ENCODE measurements around the gene BIN1. TPM values are rescaled to one million over a fixed set of nuclear protein-coding genes. Genes with fewer than 3 reads are reported as not detected.
A peak's percentile ranks its signal among the peaks of the same experiment; 100 is the strongest.

Gene BIN1
- total RNA-seq, 1 donor from 2014 or later = 99.0 TPM

DNA sequence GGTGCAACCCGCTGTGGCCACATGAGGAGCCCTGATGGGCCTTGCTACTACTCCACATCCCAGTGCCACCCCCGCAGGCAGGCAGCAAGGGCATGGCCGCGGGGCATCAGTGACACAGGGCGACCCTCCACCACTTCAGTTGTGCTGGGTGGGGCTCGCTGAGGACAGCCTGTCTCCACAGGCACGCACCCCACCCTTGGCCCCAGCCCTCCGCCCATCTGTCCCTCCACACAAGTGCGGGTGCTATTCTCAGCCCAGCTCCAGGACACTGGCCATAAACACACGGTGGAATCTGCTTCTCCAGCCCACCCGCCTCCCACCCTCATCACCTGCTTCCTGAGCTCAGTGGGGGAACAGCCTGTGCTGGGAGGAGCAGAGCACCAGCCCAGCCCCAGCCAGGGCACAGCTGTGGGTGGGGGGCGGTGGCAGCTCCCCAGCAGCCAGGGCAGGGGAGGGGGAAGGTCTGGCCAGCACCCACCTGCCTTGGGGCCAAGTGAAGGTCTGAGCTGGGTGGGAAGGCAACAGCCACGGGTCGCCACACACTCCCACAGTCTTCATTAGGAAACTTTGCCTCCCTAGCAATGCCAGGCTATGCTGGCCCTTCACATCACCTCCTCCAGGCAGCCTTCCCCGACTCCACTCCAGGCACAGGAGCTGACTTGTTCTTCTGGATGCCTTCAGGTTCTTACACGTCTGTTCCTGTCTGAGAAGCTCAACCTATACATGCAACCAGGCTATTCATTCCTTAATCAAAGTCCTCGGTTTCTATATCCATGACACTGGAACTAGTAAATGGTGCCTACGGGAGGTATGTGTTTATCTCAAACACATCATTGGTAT is 16.5 kb downstream of the BIN1 start:
- H3K4me3 ChIP-seq (ENCODE audit: low read depth, low read length) = no peak overlapping the region
- TF ChIP-seq, protein P1, sequence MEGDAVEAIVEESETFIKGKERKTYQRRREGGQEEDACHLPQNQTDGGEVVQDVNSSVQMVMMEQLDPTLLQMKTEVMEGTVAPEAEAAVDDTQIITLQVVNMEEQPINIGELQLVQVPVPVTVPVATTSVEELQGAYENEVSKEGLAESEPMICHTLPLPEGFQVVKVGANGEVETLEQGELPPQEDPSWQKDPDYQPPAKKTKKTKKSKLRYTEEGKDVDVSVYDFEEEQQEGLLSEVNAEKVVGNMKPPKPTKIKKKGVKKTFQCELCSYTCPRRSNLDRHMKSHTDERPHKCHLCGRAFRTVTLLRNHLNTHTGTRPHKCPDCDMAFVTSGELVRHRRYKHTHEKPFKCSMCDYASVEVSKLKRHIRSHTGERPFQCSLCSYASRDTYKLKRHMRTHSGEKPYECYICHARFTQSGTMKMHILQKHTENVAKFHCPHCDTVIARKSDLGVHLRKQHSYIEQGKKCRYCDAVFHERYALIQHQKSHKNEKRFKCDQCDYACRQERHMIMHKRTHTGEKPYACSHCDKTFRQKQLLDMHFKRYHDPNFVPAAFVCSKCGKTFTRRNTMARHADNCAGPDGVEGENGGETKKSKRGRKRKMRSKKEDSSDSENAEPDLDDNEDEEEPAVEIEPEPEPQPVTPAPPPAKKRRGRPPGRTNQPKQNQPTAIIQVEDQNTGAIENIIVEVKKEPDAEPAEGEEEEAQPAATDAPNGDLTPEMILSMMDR (conservative IDR thresholded peaks at IDR 0.05; ENCODE audit: low read depth, low read length) = no peak
- no peak for DNase-seq (ENCODE audit: low read depth)

- no peak overlapping the region for H3K4me3 ChIP-seq (ENCODE audit: low read depth, low read length)
- DNase-seq (ENCODE audit: low read depth) = no peak
- TF ChIP-seq, protein P1 (conservative IDR thresholded peaks at IDR 0.05; ENCODE audit: low read depth, low read length) = no peak
These were observed 17.3 kb downstream of the BIN1 start for GRCh38 chr2:127089478-127090235.

DNA sequence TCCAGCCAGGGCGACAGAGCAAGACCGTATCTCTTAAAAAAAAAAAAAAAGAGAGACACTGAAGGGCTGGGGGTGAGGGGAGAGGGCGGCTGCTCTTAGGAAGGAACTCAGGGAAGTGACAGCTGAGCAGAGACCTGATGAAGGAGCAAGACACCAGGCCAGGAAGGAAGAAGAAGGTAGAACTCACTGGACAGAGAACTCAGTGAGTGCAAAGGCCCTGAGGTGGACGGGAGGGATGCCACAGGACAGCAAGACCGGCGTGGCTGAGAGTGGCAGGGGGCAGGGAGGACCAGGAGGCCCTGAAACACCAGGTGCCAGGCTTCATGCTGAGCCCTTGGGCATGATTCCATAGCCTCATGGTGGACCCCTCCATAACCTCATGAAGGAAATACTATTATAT is 18.2 kb downstream of the BIN1 start:
- TF ChIP-seq, protein P1 (conservative IDR thresholded peaks at IDR 0.05; ENCODE audit: low read depth, low read length) = no peak
- no peak overlapping the region for H3K4me3 ChIP-seq (ENCODE audit: low read depth, low read length)
- DNase-seq (ENCODE audit: low read depth) = no peak

DNA sequence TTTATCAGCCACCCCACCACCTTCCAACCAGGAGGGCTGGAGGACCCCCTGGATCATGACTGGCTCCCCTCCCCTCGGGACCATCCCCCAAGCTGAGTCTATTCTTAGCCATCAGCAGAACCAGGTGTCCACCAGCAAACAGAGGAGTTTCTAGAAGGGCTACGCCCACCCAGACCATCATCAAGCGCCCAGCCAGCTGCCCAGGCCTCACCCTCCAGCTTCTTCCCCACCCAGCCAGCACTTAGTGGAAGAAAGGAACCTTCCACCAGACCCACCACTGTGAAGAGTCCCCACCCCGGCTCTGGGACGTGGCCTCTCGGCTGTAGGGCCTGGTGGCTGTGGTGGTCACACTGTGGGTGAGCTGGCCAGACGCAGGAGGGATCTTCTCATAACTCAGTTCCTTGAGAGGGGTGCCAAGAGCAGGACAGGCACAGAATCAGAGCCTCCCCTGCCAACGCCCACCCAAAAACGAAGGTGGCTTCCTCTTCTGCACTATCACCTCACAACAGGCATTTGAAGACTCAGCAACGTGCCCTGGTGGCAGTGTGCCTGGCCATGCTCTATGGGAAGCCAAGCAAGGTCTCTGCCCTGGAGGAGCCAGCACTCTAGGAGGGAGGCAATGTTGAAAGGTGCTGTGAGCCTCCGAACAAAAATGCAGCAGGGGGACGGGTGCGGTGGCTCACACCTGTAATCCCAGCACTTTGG is 19.0 kb downstream of the BIN1 start:
- H3K4me3 ChIP-seq (ENCODE audit: low read depth, low read length) = no peak overlapping the region
- TF ChIP-seq, protein P1 (conservative IDR thresholded peaks at IDR 0.05; ENCODE audit: low read depth, low read length) = no peak
- no peak for DNase-seq (ENCODE audit: low read depth)

DNA sequence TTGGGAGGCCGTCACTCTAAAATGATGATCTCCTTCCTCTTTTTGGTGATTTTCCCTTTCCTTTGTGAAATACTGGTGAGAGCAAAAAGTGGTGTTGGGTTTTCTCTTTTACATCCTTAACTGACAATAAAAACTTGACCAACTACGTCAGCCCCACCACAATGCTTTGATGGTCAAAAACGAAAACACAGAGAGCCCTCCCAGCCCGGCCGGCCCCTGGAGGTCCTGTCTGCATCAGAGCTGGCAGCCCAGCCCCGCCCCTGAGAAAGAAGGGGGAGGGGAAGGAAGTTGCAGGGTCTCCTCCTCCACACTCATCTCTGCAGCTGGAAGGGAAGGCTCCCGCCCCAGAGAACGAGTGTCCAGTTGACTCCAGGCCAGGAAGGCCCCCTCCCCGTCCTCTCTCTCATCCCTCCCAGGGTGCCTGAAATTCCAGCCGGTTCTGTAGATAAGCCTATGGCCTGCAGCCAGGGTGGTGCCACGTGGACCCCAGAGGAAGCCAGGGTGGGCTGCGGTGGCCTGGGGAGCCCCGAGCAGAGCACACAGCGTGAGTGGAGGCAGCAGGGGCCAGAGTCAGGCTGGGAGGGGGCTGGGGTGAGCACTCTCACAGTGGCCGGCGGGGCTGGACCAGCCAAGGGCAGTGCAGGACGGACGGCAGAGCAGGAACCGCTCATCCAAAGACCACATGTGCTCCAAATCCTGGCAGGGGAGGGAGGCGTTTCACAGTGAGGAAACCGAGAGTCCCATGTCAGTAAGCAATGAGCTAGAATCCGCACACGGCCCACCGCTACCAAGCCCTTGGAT is 19.8 kb downstream of the BIN1 start:
- TF ChIP-seq, protein P1 (conservative IDR thresholded peaks at IDR 0.05; ENCODE audit: low read depth, low read length) = no peak
- H3K4me3 ChIP-seq (ENCODE audit: low read depth, low read length) = peak overlapping the region; percentile 2

GRCh38 chr2:127085317-127085681 is 21.7 kb downstream of the BIN1 start:
- DNase-seq (ENCODE audit: low read depth) = no peak
- TF ChIP-seq, protein P1 (conservative IDR thresholded peaks at IDR 0.05; ENCODE audit: low read depth, low read length) = no peak
- H3K4me3 ChIP-seq (ENCODE audit: low read depth, low read length) = no peak overlapping the region

More for the DNA sequence above, 19.8 kb downstream of the BIN1 start:
- no peak for DNase-seq (ENCODE audit: low read depth)
